H4 (cell line): Measurements from ENCODE around the gene SUMF1. TPM values are rescaled to one million over a fixed set of nuclear protein-coding genes. Genes with fewer than 3 reads are reported as not detected.

Experiments used
- DNase-seq: peaks from one replicate; pipeline ENCODE4 v3.0.0-alpha.2; 2015; ENCODE audit warnings: low spot score
- total RNA-seq: library from RNA; depleted of rRNA; stranded (reverse); fragments of >200 nt; shearing (Covaris generic); gene quantifications from 2 replicates; pipeline ENCODE4 v1.2.3, GENCODE V29; 2014; rRNA removed

SUMF1 gene
- total RNA-seq, result 39.7 and 45.4 TPM in 2 replicates

DNA sequence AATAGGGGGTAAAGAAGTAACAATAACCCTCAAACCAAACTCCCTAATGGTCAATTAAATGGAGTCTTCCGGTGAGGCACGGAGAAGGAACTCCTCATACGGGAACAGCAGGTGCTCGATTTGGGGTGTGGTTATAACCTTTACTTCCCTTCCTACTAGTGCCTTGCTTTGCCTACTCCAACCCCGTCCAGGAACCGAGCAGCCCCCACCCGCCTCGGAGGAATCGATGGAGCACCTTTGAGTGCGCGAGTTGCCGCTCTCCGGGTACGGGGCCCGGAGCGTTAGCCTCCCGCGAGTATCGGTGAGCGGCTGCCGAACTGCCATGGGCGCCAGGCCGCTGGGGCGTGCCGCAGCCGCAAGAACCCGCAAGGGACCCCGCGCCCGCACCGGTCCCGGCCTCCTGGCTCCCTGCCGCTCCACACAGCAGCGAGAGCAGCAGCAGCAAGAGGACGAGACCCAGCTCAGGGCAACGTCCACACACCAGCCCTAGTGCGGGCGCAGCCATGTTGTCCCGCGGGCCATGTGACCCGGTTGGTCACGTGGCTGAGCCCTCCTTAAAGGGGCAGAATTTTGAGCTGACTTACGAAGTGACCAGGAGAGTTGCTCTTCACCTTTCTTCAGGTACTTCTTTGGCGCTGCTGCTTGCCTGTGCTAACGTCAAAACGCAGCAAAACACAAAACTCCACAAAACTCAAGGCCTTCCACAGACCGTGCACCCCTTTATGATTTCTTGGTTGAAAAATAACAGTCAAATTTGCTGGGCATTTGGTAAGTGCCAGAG, at the start of gene SUMF1:
SUMF1 (minus strand) TSS at position 529 of the 781 bp plus-strand sequence; CDS start at position 505, 24 bp downstream.
- peak; percentile 67 for DNase-seq

- DNase-seq, result no peak
These were observed 49.0 kb upstream of the SUMF1 start for GRCh38 chr3:4515916-4516579.

DNA sequence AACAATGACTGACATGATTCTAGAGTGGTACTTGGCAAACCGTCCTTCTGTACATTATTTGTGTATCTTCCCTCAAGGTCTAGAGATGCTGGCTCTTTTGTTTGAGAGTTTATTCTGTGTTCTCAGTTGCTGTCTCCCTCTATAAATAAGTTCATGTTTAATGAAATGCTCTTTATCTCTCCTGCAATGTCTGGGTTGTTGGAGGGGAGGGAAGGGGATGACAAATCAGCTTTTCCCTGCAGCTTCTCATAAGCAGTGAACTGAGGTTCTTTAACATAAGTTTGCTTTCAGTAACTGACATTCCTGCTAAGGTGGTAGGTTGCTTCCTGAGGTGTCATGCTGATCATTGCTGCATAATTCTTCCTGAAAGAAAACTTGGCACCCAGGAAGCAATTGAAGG, 47.8 kb upstream of the SUMF1 start:
- DNase-seq, result no peak

GRCh38 chr3:4514321-4514720, 47.3 kb upstream of the SUMF1 start:
- DNase-seq, result no peak

GRCh38 chr3:4512895-4513616, 46.0 kb upstream of the SUMF1 start:
- no peak for DNase-seq

- no peak for DNase-seq
These were observed 44.6 kb upstream of the SUMF1 start for GRCh38 chr3:4511491-4512262.

DNA sequence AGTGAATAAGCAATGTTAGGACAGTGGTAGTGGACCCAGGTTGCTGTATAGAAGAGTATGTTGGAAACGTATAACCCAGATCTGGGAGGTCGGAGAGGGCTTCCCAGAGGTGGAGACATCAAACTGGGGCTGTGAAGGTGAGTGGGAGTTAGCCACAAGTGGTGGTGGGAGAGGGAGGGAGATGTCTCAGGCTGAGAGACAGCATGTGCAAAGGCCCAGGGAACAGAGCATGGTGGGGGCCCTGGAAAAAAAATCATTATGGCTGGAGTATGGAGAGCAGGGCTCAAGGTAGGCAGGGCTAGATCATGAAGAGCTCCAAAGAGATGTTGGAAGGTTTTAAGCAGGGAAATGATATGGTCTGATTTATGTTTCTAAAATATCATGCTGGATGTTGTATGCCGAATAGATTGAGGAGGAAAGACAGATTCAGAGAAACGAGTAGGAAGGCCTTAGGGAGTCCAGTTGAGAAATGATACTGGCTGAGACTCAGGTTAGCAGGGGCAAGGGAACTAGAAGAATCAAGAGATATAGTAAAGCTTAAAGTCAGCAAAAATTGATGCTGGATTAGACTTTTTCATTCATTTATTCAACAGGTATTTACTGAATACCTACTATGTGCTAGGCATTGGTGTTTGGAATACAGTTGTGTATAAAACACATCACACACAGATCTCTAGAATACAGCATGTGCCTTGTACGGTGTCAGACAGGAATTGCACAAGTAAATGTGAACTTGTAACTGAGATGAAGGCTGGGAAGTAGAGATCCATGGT, 43.1 kb upstream of the SUMF1 start:
- no peak for DNase-seq

DNA sequence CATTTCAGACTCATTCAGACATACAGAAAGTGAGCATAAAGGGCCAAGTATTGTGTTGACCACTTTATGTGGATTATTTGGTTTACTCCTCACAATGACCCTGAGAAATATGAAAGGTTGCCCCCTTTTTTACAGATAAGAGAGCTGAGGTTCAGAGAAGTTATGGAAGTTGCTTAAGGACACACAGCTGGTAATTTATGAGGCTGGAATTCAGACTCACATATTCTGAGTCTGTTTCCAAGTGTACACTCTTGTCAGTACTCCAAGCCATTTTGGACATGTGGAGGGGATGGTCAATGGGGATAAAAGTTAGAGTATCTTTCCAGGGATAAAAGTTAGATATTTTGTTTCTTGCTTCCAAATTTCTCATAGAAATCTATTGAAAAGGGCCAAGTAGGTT, 42.0 kb upstream of the SUMF1 start:
- DNase-seq, result no peak

DNA sequence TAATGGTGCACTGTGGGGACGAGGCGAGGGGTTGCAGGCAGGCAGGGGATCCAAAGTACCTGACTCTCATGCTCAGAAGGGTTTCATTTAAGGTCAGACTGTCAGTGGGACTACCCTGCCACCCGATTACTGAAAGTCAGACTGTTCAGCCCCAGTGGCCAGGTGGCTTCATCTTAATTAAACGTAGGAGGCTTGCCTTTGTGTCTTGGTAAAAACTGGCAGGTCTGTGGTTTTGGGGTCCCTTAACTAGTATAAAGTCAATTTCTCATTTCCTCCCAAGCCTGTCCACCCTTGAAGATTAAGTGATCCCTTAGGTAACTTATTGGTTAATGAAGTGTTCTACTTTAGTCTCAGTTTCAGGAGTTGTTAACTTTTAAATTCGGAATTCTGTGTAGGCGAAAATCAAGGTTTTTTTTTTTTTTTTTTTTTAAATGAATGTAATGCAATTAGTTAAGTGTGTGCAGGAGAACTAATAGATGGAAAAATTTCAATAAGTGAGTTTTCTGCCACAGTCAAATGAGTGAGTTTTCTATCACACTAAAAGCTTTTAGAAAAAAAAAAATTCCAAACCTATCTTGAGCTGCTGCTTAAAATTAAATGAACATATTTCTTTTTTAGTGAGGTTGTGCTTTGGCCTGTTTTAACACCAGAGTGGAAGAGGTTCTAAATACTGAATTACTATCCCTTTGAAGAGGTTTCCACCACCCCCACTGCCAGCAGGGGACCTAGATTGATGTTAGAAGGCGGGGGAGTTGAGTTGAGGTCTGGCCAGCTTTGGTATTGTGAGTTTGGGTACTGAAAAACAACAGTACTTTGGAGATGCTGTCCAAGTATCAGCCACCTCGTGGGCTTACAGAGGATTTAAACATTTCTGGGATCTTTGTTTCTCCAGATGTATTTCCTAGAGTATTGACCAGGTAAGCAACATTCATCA, 41.2 kb upstream of the SUMF1 start:
- no peak for DNase-seq

DNA sequence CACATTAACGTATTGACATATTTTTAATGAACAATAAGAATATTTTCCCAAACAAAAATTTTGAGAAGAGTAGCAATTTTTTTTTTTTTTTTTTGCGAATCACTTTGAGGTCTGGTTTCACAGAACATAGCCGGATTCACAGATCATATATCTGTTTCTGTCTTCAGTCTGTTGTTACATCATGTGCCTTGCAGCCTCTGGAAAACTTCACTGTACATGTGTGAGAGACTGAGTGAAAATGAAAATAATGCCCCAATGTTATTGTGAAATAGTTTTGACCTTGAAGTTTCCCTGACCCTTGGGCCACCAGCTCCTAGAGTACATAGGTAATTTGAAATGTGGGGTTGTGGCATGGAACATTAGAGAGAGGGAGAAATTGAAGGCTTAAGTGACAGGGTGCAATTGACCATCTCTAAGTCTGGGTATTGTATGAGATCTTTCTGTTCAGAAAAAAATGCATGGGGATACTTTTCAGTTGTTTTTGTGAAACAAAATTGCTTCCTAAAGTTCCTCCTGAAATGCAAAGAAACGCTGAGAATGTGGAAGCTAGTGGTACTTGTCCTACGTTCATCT, 40.0 kb upstream of the SUMF1 start:
- DNase-seq, result no peak

GRCh38 chr3:4506559-4507023, 39.5 kb upstream of the SUMF1 start:
- no peak for DNase-seq

- no peak for DNase-seq
These were observed 38.9 kb upstream of the SUMF1 start for GRCh38 chr3:4505688-4506558.

DNA sequence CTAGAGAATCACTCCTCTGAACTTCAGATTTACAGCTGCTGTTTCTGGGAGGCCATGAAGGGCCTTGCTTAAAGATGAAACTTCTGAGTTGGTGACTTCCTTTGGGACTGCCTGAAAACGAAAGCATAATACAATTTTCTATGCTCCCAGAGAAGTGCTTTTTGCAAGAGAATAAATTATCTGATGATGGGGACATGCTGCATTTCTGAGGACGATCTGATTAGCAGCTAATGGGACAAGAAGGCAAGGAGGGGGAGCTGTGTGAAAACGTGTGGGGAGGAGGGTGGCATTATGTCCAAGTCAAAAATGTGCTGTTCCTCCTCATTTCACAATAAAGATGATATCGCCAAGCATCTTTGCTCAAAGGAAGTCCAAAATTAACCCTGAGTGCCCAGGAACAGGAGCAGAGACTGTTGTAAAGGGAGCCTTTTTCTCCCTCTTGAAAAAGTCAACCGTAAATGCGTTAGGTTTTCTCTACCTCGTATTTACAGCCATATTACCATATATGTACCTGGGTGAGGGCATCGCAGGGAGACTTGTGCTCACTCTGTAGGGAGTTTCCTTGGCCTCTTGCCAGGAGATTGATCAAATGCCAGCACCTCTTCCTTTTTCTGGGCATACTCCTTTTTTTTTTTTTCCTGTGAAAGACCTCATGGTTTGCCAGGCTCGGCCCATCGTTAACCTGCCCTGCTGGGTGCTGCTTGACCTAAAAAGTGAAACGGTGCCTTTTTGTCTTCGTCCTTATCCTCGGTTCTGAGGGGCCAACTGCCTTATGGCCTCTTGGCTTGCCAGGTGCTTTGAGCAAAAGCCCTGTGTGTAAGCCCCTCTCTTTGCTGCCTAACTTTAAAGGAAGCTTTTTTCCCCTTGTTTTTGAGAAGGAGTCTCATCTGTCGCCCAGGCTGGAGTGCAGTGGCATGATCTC, 37.5 kb upstream of the SUMF1 start:
- DNase-seq, result no peak

- DNase-seq, result no peak
These were observed 36.0 kb upstream of the SUMF1 start for GRCh38 chr3:4503050-4503449.

GRCh38 chr3:4501927-4502326, 34.9 kb upstream of the SUMF1 start:
- DNase-seq, result no peak

GRCh38 chr3:4501437-4501836, 34.4 kb upstream of the SUMF1 start:
- no peak for DNase-seq

- DNase-seq, result no peak
These were observed 31.4 kb upstream of the SUMF1 start for GRCh38 chr3:4498446-4498845.
